OCI-LY3 (cell line): ENCODE measurements around the gene IGFALS.

Experiments used
- EZH2phosphoT487 ChIP-seq: fragments of 200-600 bp; shearing (Covaris generic); IDR thresholded peaks from 2 replicates; pipeline ENCODE4 v1.6.1; 2018; ENCODE audit warnings: antibody characterized with exemption, mixed run types, low read depth
- TF ChIP-seq, protein P1 (sequence below): fragments of 200-600, 300-600 bp; sonication (generic); IDR thresholded peaks from 2 replicates; pipeline ENCODE4 v1.5.1; 2014; ENCODE audit warnings: antibody characterized with exemption, low read length, low read depth

DNA sequence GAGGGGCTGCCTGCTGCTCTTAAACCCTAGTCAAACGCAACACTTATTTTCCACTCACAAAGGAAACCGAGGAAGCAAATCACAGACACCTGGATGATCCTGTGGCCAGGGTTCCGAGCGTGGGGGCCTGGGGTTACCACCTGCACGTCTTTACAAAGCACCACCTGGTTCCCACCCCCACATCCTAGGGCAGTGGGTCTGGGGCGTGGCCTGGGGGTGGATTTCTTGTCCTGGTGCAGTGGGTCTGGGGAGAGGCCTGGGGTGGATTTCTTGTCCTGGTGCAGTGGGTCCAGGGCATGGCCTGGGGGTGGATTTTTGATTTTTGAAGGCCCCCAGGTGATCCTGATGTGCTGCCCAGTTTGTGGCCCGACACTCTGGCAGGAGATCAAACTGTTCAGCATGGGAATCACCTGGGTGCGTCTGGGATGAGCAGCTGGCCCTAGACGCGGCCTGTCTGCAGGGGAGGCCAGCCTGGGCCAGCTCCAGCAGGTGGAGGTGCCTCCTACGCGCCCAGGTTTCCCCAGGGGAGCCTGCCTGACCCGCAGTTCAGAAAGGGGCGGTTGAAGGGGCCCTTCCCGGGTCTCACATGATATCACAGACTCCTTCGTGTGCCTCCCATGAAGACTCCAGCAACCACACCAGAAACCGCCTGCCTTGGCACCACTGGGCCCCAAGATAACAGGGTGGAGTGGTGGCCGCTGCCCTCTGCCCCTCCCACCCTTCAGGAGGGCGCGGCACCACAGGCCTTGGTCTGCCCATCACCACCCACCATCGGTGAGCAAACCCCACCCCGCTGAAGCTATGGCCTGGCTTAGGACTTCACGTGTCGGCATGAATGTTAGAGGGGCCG, 26.8 kb upstream of the IGFALS start:
- TF ChIP-seq, protein P1, sequence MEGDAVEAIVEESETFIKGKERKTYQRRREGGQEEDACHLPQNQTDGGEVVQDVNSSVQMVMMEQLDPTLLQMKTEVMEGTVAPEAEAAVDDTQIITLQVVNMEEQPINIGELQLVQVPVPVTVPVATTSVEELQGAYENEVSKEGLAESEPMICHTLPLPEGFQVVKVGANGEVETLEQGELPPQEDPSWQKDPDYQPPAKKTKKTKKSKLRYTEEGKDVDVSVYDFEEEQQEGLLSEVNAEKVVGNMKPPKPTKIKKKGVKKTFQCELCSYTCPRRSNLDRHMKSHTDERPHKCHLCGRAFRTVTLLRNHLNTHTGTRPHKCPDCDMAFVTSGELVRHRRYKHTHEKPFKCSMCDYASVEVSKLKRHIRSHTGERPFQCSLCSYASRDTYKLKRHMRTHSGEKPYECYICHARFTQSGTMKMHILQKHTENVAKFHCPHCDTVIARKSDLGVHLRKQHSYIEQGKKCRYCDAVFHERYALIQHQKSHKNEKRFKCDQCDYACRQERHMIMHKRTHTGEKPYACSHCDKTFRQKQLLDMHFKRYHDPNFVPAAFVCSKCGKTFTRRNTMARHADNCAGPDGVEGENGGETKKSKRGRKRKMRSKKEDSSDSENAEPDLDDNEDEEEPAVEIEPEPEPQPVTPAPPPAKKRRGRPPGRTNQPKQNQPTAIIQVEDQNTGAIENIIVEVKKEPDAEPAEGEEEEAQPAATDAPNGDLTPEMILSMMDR = no peak
- no peak for TF ChIP-seq EZH2phosphoT487
